ENCODE measurements around the gene RBKS.

The RBKS gene

GRCh38 chr2:27828305-27828704, 61.9 kb downstream of the RBKS start:
- no peak for DNase-seq

DNA sequence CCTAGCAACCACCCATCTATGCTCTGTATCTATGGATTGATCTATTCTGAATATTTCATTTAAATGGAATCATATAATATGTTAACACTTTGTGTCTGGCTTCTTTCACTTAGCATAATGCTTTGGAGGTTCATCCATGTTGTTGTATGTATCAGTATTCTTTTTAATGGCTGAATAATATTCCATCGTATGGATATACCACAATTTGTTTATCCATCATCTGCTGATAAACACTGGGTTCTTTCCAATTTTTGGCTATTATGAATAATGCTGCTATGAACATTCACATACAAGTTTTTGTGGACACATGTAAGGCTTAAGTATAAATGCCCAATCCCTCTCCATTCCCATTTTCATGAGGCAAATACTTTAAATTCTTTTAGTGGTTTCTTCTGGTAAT, 65.8 kb downstream of the RBKS start:
- no peak for DNase-seq

- DNase-seq: no peak
Measured at GRCh38 chr2:27823569-27823968, 66.6 kb downstream of the RBKS start.

GRCh38 chr2:27823135-27823534, 67.1 kb downstream of the RBKS start:
- no peak for DNase-seq

DNA sequence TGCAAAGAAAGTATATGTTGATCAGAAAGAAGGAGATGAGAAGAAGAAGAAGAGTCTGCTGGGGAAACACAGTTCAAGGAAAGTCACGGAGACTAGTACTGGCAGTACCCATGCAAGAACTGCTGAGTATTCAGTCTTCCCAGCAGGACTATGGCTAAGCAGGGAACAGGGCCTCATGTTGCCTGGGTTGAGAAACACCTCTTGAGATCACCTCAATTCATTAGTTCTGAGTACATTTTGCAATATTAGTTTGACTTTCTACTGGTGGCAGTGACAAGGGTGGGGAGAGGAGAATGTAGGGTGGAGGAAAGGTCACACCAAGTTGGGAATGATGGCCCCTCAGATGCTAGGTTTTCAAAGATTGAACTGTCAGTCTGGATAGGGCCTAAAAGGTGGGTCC, 68.1 kb downstream of the RBKS start:
- no peak for DNase-seq

DNA sequence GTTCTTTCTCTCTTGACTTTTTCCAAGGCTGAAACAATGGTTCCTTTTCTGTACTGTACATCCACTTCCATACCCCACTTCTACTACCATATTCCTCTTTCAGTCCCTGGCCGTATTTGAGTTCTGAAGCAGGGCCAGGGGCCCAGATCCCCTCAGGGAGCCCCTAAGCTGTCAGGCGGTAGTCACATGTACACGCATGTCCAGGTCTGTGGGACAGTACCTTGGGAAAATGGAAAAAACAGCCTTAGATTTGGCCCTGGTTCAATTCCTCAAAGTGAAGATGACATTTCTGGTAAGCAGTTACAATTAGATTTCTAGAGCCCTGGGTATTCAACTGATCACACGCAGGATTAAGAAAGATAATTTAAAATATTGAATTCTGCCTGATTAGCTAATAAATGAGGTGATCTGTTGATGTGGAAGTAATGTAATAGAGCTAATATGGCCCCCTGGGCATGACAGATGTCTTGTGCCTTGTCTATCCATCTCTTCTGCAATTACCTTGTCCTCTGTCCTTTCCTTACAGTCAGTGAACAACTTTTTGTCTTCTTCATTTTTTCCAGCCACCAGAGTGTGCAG, 74.2 kb downstream of the RBKS start:
- no peak for DNase-seq

DNA sequence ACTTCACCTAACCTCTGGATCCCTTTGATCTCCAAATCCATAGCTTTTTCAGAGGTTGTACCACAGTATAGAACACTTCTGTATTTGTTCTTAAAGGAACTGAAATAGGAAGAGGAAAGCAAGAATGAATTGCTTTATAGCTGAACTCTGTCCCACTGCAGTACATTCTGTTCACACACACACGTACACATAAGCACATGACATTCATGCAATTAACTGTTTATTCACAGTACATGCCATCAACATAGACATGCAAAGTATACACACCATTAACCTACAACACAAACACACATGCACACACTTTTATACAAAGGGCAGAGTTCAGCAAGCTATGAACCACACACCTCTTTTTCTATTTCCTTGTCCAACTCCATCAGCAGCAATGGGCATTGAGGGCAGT, 75.4 kb downstream of the RBKS start:
- DNase-seq: no peak

DNA sequence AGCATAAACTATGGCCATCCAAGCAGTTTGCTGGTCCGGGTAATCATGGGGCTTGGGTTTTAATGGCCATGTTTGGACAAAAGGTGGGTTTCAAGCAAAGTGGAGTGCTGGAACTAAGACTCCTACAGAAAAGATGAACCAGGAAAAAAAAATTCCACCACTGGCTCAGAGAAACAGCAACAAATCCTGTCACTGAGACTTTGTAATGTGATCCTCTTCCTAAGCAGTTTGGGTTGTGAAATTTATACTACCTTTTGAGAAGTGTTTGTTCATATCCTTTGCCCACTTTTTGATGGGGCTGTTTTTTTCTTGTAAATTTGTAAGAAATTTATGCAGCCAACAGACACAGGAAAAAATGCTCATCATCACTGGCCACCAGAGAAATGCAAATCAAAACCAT, 78.4 kb downstream of the RBKS start:
- no peak for DNase-seq

GRCh38 chr2:27810455-27810854, 79.7 kb downstream of the RBKS start:
- DNase-seq: no peak

DNA sequence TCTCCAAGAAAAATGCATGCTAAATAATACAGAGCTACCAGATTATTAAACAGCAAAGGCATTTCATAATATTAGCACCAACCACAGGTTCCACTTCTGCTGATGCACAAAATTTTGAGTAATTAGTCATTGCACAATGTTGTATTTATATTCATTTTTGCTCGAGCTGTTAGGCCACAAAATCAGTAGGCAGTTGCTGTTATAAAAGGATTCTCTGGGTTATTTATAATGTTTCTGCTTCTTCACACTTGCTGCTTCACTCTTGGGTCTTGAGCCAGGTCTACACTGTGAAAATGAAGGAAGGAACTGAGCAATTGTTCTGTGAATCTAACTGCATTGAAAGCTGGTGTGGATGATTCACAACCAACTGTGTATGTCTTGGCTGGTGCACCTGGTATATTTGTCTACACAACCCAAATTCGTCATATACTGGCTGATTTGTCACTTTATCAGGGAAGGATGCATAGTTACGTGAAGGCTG, 80.4 kb downstream of the RBKS start:
- DNase-seq: no peak

- DNase-seq: no peak
Measured at GRCh38 chr2:27808984-27809383, 81.2 kb downstream of the RBKS start.

GRCh38 chr2:27808418-27808817, 81.8 kb downstream of the RBKS start:
- DNase-seq: no peak

DNA sequence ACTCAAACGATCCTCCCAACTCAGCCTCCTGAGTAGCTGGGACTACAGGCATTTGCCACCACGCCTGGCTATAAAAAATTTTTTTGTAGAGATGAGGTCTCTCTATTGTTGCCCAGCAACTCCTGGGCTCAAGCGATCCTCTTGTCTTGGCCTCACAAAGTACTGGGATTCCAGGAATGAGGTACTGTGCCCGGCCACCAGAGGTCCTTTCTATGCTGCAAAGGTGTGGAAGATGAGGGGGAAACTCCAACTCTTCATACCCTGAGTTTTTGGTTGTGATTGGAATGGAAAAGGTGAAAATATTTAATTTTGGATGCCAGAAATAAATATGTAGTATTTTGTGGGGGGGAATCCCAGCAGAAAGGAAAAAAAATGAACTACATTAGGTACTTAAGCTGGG, 82.7 kb downstream of the RBKS start:
- peak; percentile 2 for DNase-seq

DNA sequence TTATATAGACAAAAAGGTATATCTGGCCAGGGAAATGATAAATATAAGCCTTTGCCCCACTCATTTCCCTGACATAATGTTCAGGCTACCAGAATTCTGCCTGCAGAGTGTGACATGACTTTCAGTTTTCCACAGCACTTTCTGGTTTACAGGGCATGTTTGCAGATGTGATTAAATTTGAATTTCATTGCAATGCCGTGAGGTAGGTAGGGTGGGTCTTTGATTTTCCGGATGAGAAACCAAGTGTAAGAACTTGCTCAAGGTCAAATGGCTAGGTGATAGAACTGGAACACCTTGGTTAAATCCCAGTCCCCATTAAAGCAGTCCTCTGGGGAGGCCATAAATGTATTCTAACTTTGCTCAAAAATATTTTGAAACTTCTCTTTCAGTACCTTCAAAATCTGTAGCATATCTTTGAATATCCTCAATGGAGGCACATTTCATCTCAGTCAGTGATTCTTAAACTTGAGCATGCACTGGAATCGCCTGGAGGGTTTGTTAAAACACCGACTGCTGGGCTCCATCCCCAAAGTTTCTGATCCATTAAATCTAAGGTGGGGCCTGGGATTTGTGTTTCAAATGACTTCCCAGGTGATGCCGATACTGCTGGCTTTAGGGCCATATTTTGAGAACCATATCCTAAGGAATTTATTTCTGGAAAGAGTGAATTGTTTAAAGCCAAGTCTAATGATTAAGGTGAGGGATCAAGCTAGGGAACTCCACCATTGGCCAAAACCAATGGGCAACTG, 83.7 kb downstream of the RBKS start:
- DNase-seq: no peak

DNA sequence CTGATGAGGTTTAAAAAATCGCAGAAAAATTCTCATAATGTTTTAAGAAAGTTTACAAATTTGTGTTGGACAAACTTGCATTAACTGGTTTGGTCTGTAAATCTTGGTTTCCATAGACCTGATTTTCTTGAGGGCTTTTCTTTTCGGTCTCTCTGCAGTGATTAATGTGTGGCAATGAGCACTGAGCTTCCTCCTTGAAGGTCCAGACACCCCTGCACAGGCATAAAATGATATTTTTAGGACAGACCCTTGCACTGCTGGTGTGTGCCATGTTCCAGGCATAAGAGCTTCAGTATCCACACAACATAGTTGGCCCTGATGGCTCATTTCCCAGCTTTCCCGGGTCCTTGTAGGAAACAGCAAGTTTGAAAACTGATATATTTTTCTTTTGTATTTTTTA, 85.0 kb downstream of the RBKS start:
- no peak for DNase-seq

DNA sequence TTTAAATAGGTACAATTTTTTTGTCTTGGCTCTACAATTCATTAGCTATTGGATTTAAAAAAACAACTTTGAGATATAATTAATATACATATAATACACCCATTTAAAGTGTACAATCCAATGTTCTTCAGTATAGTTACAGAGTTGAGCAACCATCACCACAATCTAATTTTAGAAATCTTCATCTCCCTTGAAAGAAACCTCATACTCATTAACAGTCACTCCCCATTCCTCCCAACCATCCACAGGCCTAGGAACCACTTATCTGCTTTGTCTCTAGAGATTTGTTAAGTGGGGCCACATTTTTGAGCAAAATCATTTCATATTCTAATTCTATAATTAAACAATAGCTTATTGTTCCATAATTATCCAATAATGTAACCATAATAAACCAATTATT, 86.0 kb downstream of the RBKS start:
- no peak for DNase-seq

DNA sequence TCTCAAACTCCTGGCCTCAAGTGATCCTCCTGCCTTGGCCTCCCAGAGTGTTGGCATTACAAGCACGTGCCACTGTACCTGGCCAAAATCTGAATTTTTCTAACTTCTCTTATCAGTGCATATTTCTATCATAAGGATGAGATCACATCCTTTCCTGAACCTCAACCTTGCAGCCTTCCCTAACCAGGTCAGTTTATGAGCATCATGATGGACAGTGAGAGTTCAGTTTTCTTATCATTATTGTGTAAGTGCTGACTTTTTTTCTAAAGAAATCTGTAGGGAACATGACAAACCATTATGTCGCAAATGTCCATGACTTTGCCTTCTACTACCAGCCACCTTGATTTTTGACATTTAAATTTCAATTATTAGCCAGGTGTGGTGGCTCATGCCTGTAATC, 87.1 kb downstream of the RBKS start:
- DNase-seq: no peak

DNA sequence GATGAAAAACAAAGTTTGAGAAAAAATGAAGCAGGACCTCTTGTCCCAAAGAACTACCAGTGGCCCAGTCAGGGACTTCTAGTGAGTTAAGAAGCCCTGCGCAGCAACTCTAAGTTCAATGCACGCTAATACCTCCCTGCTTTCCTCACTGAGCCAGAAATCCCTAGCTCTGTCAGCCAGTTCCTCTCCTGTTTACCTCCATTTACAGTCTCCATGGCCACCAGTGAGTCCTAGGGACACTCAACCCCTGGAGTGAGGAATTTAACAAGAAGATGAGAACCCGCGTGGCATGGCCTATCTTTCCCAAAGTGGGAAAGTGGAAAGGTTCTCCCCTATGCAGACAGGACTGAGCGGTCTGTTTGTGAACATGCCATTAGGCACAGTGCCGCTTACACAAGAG, 87.6 kb downstream of the RBKS start:
- DNase-seq: no peak

- DNase-seq: no peak
Measured at GRCh38 chr2:27800856-27801255, 89.3 kb downstream of the RBKS start.

DNA sequence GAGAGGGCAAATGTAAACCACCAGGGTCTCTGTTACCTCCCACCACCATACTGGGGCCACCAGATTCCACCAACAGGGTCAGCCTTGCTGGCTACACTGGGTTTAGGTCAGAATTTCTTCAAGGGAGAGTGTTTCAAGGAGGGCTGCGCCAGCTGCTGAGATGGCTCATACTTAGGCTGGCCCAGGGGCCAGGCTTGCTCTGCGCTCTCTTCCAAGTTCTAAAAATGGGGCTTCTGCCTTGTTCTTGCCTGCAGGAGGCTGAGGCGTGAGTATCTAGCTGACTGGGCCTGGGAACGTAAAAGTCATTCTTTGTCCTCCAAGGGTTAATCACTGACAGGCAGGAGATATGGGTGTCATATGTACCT, 90.6 kb downstream of the RBKS start:
- no peak for DNase-seq

GRCh38 chr2:27798948-27799645, 91.1 kb downstream of the RBKS start:
- DNase-seq: no peak

- no peak for DNase-seq
Measured at GRCh38 chr2:27798486-27798885, 91.7 kb downstream of the RBKS start.

GRCh38 chr2:27797841-27798240, 92.3 kb downstream of the RBKS start:
- no peak for DNase-seq
